ENCODE measurements around the gene SYNE3. TPM values are rescaled to one million over a fixed set of nuclear protein-coding genes. Genes with fewer than 3 reads are reported as not detected.
A peak's percentile ranks its signal among the peaks of the same experiment; 100 is the strongest.

SYNE3 gene
- total and polyA plus RNA-seq, 12 donors, result 1.8 to 24.8 (median 10.8) TPM

- Histone ChIP-seq H3K9me3 (replicated peaks in 1 of 3) (no peaks in the 10 kb centered on the region), H3K27ac (peak overlapping the region in 4 of 5 donors; percentile 25 to 65 (median 34)), H3K27me3 (no peaks in the 10 kb centered on the region), H3K4me3 (no peak overlapping the region), H3K36me3 (replicated peaks in 1 of 2) (no peaks in the 10 kb centered on the region), H3K4me1 (replicated peaks in 1 of 2) (peaks cover 23 to 28% of the 10 kb centered on the region in 2 donors)
- intact Hi-C loops (cut with DNase I), result no loop called here
- WGBS, 4 donors, result 62 to 75% (median 70%) methylated on average over 9 of the region's 9 CpGs
- no peak for TF ChIP-seq POLR2A (IDR thresholded peaks at IDR 0.05)
- TF ChIP-seq CTCF (IDR thresholded peaks at IDR 0.05), result no peak
- no peak for DNase-seq
Observed at GRCh38 chr14:95489214-95490137, 27.0 kb downstream of the SYNE3 start.

- no peaks in the 10 kb centered on the region for H3K36me3 ChIP-seq (replicated peaks in 1 of 2)
- H3K27me3 ChIP-seq, result no peaks in the 10 kb centered on the region
- H3K4me1 ChIP-seq (replicated peaks in 1 of 2), result peaks cover 25 to 37% of the 10 kb centered on the region in 2 donors
- no peaks in the 10 kb centered on the region for H3K9me3 ChIP-seq (replicated peaks in 1 of 3)
- peak in 1 of 7 donors; percentile 39 for DNase-seq
- H3K27ac ChIP-seq, result peak overlapping the region in 4 of 5 donors; percentile 25 to 65 (median 34)
- no peak overlapping the region for H3K4me3 ChIP-seq
- WGBS, 4 donors, result 53 to 71% (median 65%) methylated on average over 6 of the region's 6 CpGs
- intact Hi-C loops (cut with DNase I), result no loop called here
- no peak for TF ChIP-seq CTCF (IDR thresholded peaks at IDR 0.05)
- no peak for TF ChIP-seq POLR2A (IDR thresholded peaks at IDR 0.05)
Observed at GRCh38 chr14:95488376-95489213, 27.9 kb downstream of the SYNE3 start.

GRCh38 chr14:95487669-95488084, 28.8 kb downstream of the SYNE3 start:
- peaks cover 30 to 45% of the 10 kb centered on the region in 2 donors for H3K4me1 ChIP-seq (replicated peaks in 1 of 2)
- TF ChIP-seq POLR2A (IDR thresholded peaks at IDR 0.05) (no peak), CTCF (IDR thresholded peaks at IDR 0.05) (no peak)
- DNase-seq, result no peak
- no peaks in the 10 kb centered on the region for H3K27me3 ChIP-seq
- 70 to 88% (median 77%) methylated on average over 3 of the region's 3 CpGs for WGBS, 4 donors
- H3K4me3 ChIP-seq, result no peak overlapping the region
- H3K36me3 ChIP-seq (replicated peaks in 1 of 2), result no peaks in the 10 kb centered on the region
- H3K9me3 ChIP-seq (replicated peaks in 1 of 3), result no peaks in the 10 kb centered on the region
- H3K27ac ChIP-seq, result no peak overlapping the region
- intact Hi-C loops (cut with DNase I), result no loop called here
